A673 (cell line): ENCODE results near the gene U2AF1L4. TPM values are rescaled to one million over a fixed set of nuclear protein-coding genes. Genes with fewer than 3 reads are reported as not detected.
A peak's percentile ranks its signal among the peaks of the same experiment; 100 is the strongest.

Experiments used
- BruUV-seq: library from RNA; stranded (reverse); fragments of 400-500 nt; replicated peaks from 2 replicates; lab custom pipeline; 2021; lab: Mats Ljungman, UMichigan
- CTCF ChIA-PET: fragments of 300-600 bp; sonication (Branson Sonifier 250); formaldehyde crosslinking; loops from one replicate; lab custom pipeline; 2022; ENCODE audit warnings: antibody characterized with exemption; lab: Charles Lee
- POLR2A ChIA-PET: fragments of 300-600 bp; sonication (Branson Sonifier 250); formaldehyde crosslinking; loops from one replicate; lab custom pipeline; 2022; ENCODE audit warnings: antibody characterized with exemption; ENCODE audit not compliant: low non-redundant PET; lab: Charles Lee
- DNase-seq: peaks from one replicate; pipeline ENCODE4 v3.0.0-alpha.2; 2015; ENCODE audit warnings: low spot score
- H3K27ac ChIP-seq: fragments of 200-600 bp; sonication (generic); 2 replicates; pipeline ENCODE4 v1.5.1; 2016; ENCODE audit warnings: mixed run types, low read depth, mild to moderate bottlenecking, mixed read lengths, antibody characterized with exemption, low read length; ENCODE audit not compliant: poor library complexity, severe bottlenecking
- H3K27me3 ChIP-seq: fragments of 200-600 bp; sonication (generic); replicated peaks from 2 replicates; pipeline ENCODE4 v1.6.1; 2017; ENCODE audit warnings: mixed run types, low read depth, mild to moderate bottlenecking, mixed read lengths, antibody characterized with exemption, low read length; ENCODE audit not compliant: insufficient read depth, poor library complexity
- H3K36me3 ChIP-seq: fragments of 200-600 bp; sonication (generic); 2 replicates; pipeline ENCODE4 v1.6.1; 2016; ENCODE audit warnings: mixed run types, mild to moderate bottlenecking, mixed read lengths, antibody characterized with exemption, low read length; ENCODE audit not compliant: insufficient read depth, poor library complexity, severe bottlenecking
- H3K4me1 ChIP-seq: fragments of 200-600 bp; sonication (generic); 2 replicates; pipeline ENCODE4 v1.6.1; 2017; ENCODE audit warnings: mixed run types, mild to moderate bottlenecking, mixed read lengths, antibody characterized with exemption, low read length; ENCODE audit not compliant: insufficient read depth, poor library complexity, severe bottlenecking
- H3K4me3 ChIP-seq: fragments of 200-600 bp; sonication (generic); 2 replicates; pipeline ENCODE4 v1.5.1; 2016; ENCODE audit warnings: low read depth, mixed run types, mild to moderate bottlenecking, mixed read lengths, low read length; ENCODE audit not compliant: poor library complexity, severe bottlenecking
- H3K9me3 ChIP-seq: fragments of 200-600 bp; sonication (generic); 2 replicates; pipeline ENCODE4 v1.6.1; 2016; ENCODE audit warnings: mixed run types, low read depth, mild to moderate bottlenecking, mixed read lengths, antibody characterized with exemption, low read length; ENCODE audit not compliant: poor library complexity, severe bottlenecking
- CTCF ChIP-seq: fragments of 300-800, 200-600 bp; sonication (generic); conservative IDR thresholded peaks from 2 replicates; pipeline ENCODE4 v1.5.1; 2017; ENCODE audit warnings: low read depth, mild to moderate bottlenecking, antibody characterized with exemption, low read length, moderate library complexity, mixed read lengths
- EZH2 ChIP-seq: fragments of 200-600 bp; sonication (generic); IDR thresholded peaks from 2 replicates; pipeline ENCODE4 v1.6.1; 2017; ENCODE audit warnings: borderline replicate concordance, low read depth, mild to moderate bottlenecking, mixed read lengths, antibody characterized with exemption, low read length; ENCODE audit not compliant: poor library complexity, severe bottlenecking
- intact Hi-C: fragments of 100-400 bp; cut with micrococcal nuclease; formaldehyde crosslinking; loops from one replicate; pipeline ENCODE4 v1.10.0; 2022; ENCODE audit not compliant: unreplicated experiment
- total RNA-seq: library from RNA; stranded (reverse); gene quantifications from 2 replicates; pipeline ENCODE4 v1.2.3, GENCODE V29; 2021

Gene U2AF1L4
- total RNA-seq, 1 experiment from 2014 or later: 21.0 TPM

- TF ChIP-seq EZH2 (no peak), CTCF (no peak)
- CTCF ChIA-PET: no interaction called here
- DNase-seq: no peak
- Histone ChIP-seq H3K9me3 (no peaks in the 10 kb centered on the region), H3K27me3 (no peaks in the 10 kb centered on the region), H3K4me1 (no peaks in the 10 kb centered on the region), H3K27ac (no peak overlapping the region), H3K4me3 (no peak overlapping the region), H3K36me3 (peaks cover 81% of the 10 kb centered on the region)
- POLR2A ChIA-PET: no interaction called here
- BruUV-seq: no TSS peak
- intact Hi-C loops: no loop called here
Measured at GRCh38 chr19:35734273-35734672, 10.9 kb downstream of the U2AF1L4 start.

- no peaks in the 10 kb centered on the region for H3K9me3 ChIP-seq
- no TSS peak for BruUV-seq
- no peak overlapping the region for H3K27ac ChIP-seq
- ChIA-PET POLR2A (no interaction called here), CTCF (no interaction called here)
- no peak for DNase-seq
- TF ChIP-seq EZH2 (no peak), CTCF (no peak)
- H3K27me3 ChIP-seq: no peaks in the 10 kb centered on the region
- H3K4me1 ChIP-seq: no peaks in the 10 kb centered on the region
- H3K36me3 ChIP-seq: peaks cover 82% of the 10 kb centered on the region
- H3K4me3 ChIP-seq: no peak overlapping the region
- intact Hi-C loops: no loop called here
Measured at GRCh38 chr19:35733180-35734125, 11.8 kb downstream of the U2AF1L4 start.

GRCh38 chr19:35732540-35733179 lies 12.6 kb downstream of the U2AF1L4 start:
- CTCF ChIA-PET: no interaction called here
- H3K36me3 ChIP-seq: peaks cover 82% of the 10 kb centered on the region
- no peak for TF ChIP-seq CTCF
- no peak for TF ChIP-seq EZH2
- intact Hi-C loops: no loop called here
- BruUV-seq: TSS peak; percentile 26
- H3K9me3 ChIP-seq: no peaks in the 10 kb centered on the region
- H3K27me3 ChIP-seq: no peaks in the 10 kb centered on the region
- H3K27ac ChIP-seq: no peak overlapping the region
- DNase-seq: no peak
- no peak overlapping the region for H3K4me3 ChIP-seq
- no peaks in the 10 kb centered on the region for H3K4me1 ChIP-seq
- POLR2A ChIA-PET: no interaction called here
